ENCODE measurements around the gene COA3.

Gene COA3, protein sequence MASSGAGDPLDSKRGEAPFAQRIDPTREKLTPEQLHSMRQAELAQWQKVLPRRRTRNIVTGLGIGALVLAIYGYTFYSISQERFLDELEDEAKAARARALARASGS

DNA sequence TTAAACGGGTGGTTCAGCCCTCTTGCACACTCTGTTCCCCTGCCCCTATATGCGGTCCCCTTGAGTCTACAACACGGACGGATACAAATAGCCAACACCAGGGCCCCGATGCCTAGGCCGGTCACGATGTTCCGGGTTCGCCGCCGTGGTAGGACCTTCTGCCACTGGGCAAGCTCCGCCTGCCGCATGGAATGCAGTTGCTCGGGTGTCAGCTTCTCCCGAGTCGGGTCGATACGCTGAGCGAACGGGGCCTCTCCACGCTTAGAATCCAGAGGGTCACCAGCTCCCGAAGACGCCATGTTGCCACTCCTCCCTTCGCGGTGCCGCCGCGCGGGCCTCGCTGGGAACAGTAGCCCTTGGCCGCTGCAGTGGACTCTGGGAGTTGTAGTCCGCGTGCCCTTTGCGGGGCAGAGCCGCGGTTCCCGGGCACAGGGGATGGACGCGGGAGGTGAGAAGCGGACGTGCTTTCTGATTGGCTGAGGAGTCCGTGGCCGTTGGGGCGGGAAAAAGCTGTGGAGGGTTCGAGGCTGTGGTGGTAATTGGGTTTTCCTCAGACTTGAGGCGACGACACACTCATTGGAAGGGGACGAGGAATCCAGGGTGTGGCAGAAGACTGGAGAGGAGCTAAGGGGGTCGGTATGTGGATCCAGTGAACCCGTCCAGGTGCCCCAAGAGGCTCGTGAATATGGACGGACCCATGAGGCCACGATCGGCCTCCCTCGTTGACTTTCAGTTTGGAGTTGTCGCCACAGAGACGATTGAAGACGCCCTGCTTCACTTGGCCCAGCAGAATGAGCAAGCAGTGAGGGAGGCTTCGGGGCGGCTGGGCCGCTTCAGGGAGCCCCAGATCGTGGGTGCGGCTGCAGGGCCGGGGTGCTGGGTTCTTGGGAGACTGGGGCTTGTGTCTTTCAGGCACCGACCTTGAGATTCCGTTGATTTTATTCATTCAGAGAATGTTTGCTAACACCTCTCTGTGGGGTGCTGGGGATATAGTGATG is at the start of gene COA3, which contains the start of gene CNTD1:
TSS of gene COA3 (minus strand) at position 322 of the 998 bp plus-strand sequence. CDS start at position 299, 23 bp downstream.
TSS of gene CNTD1 (plus strand) at position 479 of the 998 bp plus-strand sequence. CDS start at position 686, 207 bp downstream.
- DNase-seq, result peak; percentile 89

DNA sequence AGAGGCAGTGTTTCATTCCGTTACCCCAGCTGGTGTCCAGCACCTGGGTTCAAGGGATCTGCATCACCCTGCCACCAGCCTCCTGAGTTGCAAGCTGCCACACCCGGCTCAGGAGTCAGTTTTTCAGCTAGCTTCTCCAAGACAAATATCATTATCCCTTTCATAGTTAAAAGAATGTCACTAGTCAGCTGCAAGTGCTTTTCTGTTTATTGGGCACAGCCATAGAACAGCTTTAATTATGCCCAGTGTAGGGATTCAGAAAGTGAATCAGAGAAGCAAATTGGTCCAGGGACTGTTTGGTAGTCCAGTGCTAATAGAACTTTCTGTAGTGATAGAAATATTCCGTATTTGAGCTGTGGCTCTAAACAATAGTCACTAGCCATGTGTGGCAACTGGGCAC is 49.6 kb upstream of the COA3 start:
- no peak for DNase-seq

DNA sequence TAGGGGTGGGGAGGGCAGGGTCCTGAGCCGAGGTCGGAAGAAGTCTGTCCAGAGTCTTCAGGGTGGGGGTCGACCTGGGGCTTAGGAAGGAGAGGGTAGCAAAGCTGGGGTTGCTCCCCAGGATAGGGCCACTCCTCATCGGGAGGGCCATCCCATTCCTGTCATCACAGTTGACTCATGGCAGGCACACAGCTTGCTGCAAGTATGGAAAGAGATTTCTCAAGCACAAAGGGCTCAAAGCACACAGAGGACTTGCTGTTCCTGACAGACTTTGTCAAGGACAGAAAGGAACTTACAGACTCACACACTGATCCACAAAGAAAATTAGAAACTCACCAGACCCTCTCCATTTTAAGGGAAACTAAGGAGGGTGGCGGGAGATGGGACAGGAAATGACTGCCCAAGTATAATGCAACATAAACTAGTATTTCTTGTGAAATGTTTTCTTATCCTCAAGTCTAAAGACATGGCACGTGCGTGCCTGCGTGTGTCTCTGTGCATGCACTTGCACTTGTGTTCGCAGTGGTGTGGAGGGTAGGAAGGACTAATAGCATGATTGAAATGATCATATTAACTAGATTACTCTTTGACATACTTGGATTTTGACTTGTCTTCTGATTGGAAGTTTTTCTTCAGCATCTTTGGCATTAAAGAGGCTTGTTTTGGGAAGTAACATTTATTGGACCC is 48.2 kb upstream of the COA3 start:
- no peak for DNase-seq

DNA sequence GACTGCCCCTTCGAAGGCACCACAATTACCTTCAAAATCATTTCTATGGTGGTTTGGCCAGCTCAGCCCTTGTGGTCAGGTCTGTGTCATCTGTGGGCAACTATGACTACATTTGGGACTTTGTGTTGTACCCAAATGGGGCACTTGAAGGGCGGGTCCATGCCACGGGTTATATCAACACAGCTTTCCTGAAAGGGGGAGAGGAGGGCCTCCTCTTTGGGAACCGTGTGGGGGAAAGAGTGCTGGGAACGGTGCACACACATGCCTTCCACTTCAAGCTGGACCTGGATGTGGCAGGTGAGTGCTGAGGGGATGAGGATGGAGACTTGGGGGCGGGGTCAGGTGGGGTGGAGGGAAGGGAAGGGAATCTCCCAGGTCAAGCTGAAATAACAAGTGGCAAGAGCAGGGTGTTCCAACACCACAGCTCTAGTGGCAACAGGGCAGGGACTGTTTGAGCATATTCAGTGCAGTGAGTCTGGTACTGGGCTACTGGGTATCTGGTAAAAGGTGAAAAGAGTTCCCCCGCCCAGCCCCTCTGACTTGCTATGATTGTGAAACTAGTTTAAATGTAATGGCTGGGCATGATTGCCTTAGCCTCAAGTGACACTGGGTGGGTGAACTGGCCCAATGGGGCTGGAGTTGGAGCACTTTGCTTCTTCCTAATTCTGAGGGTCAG is 47.6 kb upstream of the COA3 start:
- DNase-seq, result peak; percentile 76

DNA sequence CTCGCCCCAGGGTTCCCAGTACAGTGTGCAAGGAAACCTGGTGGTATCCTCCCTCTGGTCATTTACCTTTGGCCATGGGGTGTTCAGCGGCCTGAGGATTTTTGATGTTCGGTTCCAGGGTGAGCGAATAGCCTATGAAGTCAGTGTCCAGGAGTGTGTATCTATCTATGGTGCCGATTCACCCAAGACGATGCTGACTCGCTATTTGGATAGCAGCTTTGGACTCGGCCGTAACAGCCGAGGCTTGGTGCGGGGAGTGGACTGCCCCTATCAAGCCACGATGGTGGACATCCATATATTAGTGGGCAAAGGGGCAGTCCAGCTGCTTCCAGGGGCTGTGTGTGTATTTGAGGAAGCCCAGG is 47.0 kb upstream of the COA3 start:
- DNase-seq, result no peak

DNA sequence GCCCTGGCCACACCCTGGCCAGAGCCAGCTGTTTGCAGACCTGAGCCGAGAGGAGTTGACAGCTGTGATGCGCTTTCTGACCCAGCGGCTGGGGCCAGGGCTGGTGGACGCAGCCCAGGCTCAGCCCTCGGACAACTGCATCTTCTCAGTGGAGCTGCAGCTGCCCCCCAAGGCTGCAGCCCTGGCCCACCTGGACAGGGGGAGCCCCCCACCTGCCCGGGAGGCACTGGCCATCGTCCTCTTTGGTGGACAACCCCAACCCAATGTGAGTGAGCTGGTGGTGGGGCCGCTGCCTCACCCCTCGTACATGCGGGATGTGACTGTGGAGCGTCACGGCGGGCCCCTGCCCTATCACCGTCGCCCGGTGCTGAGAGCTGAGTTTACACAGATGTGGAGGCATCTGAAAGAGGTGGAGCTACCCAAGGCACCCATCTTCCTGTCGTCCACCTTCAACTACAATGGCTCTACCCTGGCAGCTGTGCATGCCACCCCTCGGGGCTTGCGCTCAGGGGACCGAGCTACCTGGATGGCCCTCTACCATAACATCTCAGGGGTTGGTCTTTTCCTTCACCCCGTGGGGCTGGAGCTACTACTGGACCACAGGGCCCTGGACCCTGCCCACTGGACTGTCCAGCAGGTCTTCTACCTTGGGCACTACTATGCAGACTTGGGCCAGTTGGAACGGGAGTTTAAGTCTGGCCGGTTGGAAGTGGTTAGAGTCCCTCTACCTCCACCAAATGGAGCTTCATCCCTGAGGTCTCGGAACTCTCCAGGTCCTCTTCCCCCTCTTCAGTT is 46.5 kb upstream of the COA3 start:
- DNase-seq, result no peak

DNA sequence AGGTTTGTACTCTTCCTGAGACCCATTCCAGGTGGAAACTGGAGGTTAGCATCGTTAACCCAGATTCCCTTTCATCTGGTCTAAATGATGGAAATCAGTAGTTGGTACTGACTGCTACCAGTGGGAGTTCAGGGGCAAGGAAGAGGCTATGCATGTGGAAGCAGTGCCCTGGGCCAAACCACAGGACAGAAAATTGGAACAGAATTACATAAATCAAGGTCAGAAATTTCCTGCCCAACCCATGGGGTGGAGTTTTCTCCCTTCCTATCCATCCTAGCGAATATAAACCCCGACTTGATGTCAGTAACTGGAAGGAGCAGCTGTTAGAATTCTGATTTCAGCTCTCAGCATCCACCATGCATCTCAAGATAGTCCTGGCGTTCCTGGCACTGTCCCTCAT is 45.8 kb upstream of the COA3 start, which contains the start of gene AOC2:
TSS of gene AOC2 (plus strand) at position 310 of the 400 bp plus-strand sequence. CDS start at position 357, 47 bp downstream.
- DNase-seq, result no peak

DNA sequence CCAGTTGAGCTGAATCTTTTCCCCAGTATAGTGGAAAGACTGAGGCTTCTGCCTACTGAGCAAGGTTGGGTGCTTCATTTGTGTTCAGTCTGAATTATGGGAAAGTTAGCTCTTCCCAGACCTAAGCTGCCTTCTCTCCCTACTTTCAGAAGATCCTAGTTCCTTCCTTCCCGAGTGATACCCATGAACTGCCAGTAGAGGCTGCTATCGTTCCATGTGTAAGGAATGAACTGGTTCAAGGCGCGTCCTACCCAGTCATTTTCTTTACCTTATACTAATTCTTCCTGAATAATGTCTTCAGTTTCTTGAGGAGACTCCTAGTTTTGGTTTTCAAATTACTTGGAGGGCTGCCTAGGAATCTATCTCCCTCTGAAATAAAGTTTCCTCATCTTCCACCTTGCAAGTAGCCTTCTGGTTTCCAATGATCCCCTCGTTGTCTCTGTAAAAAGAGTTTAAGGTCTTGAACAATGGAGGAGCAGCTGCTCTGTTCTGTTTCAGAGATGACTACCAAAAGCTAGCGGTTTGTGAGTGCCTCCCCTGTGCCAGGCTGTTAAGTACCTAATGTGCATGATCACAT is 44.9 kb upstream of the COA3 start:
- no peak for DNase-seq

DNA sequence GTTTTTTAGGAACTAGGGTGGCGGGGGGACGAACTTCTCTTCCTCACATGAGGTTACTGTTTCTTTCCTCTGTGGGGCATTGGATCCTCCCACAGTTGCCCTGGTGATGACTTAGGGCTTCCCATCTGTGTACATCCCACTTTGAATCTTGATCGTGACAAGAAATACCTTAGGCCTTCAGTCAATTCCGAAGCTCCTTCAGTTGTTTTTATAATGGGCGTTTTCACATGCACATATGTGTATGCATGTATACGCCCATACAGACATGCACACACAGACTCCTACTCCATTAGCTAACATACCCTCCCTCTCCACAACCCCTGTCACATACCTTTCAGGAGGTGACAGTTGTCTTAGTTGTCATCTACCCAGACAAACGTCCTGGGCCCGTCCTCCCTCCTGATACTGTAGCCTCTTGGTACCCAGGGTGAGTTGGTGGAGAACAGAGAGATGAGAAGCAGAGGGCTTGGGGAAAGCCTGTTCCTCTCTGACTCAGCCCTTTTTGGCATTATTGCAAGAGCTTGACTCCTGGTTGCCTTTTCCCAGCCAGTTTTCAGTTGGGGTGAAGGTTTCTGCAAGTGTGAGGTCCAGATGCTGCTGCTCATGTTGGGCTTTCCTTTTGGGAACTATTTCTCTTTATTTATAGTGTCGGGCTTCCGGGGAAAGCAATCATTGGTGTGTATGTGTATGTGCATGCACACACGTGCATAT is 43.6 kb upstream of the COA3 start:
- no peak for DNase-seq

DNA sequence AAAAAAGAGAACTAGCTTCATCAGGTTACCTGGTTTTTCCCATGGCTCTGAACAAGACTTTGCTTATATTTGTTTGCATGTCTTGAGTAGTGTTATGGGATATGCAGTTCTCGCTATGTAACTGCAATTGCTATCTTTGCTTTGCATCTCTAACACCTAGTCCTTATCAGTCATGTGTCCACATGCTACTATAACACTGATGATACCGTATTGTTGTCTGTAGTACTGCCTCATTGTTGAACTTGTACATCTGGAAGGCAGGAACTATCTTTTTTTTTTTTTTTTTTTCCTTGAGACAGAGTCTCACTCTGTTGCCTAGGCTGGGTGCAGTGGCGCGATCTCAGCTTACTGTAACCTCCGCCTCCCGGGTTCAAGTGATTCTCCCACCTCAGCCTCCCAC is 37.2 kb upstream of the COA3 start:
- DNase-seq, result no peak

DNA sequence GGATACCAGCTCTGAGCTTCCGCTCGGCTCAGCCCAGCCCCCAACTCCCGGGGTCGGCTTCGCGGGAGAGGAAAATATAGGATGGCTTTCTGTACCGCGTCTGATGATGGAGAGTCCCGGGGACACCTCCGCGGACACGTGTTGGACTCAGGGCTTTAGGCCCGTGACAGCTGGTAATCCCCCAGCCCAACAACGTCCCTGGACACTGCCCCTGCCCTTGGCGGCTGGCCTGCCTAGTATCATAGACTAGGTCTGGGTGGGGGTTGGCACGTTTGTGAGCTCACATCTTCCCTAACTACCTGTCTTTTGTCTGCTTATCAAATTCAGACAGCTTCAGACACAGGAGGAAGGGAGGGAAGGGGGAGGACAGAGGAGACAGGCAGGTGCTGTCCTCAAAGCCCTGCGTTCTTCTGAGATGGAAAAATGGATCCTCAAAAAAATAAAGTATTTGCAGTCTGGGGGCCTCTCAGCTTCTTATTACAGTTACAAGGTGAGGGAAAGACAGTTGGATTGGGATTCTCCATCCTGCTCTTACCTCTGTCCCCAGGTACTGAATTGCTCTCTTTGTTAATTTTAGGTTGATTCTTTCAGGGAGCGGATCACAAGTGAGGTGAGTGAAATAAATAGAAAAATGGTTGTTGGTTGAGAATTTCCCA is 35.4 kb upstream of the COA3 start:
- DNase-seq, result no peak

DNA sequence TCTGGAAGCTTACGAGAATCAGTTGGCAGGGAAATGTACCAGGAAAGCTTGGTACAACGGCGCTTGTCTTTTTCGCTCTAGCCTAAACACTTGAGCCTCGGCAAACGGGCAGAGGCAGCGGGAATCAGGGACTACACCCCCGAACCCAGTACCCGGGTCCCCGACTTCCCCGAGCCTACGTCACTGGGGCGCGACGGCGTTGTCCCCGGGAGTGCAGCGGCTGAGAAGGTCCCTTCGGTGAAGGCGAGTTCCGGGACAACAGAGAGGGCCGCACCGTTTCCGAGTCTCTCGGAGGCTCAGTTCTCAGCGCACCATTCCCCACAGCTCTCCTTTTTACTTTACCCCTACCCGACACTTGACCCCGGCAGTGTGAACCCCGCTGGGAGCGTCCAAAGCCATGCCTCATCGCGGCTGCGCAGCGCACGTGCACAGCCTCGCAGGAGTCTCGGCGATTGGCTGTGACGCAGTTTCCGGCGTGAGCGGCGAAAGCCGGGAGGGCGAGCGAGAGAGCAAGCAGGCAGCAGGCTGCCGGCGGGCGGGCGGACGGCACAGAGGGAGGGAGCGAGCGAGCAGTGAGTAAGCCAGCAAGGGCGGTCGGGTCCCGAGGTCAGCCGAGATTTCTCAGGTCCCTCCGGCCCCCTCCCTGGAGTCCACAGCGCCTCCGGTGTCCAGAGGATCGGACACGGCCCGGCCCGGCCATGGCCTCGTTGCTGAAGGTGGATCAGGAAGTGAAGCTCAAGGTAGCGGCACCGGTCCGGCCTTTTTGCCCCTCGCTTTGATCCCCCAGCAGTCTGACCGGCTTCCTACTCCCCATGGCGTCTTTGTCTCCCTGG is 34.6 kb upstream of the COA3 start, which contains the start of gene PSME3:
TSS of gene PSME3 (plus strand) at position 464 of the 833 bp plus-strand sequence. CDS start at position 699, 235 bp downstream.
- peak; percentile 94 for DNase-seq

DNA sequence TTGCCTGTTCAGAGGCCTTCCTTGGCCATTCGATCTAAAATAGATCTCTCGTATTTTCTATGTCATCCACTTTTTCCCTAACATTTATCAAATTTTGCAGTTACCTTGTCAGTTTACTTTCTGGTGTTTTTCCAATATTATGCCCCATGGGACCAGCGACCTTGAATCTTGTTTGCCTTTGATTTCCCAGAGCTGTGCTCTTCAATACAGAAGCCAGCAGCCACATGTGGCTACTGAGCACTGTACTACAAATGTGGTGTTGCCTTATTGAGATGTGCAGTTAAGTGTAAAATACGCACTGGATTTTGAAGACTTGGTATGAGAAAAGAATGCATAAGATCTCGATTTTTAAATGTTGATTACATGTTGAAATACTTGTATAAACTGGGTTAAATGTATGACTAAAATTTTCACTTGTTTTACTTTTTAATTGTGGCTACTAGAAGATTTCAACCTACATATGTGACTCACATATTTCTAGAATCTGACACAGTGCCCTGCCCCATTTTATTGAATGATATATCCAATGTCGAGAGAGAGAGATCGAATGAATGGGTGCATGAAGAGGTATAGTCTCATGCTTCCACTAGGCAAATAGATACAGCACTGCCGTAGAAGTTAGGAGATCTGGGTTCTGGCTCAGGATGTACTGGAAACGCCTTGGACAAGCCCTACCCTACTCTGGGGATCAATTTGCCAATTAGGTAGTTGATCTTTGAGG is 33.9 kb upstream of the COA3 start:
- DNase-seq, result no peak

DNA sequence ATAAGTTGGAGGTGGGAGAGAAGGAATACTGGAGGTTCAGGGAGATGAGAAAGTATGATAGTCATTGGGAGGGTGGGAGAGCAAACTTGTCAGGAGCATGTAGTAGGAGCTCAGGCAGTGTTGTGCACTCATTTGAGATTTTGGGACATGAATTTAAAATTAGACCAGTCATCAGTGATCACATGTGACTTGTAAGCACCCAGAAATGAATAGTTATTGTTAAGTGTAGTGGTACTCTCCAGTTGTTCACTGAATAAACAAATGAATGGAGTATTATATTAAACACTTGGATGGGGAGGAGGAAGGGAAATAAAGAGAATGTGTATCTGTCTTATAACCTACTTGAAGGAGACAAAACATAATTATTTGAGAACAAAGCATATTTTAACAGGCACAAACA is 32.5 kb upstream of the COA3 start:
- DNase-seq, result no peak

DNA sequence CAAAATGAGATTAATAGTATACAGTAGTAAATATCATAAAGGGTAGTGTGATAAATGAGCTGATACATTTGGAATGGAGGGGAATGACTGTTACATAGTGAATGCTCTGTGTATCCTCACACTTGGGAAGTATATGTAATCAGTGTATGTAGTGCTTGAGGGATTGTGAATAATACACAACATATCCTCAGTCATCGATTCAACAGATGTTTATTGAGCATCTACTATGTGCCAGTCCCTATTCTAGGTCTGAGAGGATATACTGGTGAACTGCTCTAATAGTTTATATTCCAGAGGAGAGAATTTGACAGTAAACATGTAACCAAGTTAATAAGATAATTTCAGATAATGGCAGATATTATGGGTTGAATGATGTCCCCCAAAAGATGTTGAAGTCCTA is 29.0 kb upstream of the COA3 start:
- DNase-seq, result no peak

DNA sequence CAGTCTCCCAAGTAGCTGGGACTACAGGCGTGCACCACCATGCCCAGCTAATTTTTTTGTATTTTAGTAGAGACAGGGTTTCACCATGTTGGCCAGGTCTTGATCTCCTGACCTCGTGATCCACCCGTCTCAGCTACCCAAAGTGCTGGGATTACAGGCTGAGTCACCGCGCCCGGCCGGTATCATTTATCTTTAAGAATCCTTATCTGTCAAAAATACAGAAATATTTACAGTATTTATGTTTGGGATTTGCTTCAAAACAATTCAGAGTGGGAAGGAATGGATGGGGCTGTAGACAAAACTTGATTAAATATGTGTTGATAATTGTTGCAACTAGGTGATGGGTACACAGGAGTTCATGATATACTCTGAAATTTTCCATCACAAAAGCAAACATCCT is 22.7 kb upstream of the COA3 start:
- no peak for DNase-seq

DNA sequence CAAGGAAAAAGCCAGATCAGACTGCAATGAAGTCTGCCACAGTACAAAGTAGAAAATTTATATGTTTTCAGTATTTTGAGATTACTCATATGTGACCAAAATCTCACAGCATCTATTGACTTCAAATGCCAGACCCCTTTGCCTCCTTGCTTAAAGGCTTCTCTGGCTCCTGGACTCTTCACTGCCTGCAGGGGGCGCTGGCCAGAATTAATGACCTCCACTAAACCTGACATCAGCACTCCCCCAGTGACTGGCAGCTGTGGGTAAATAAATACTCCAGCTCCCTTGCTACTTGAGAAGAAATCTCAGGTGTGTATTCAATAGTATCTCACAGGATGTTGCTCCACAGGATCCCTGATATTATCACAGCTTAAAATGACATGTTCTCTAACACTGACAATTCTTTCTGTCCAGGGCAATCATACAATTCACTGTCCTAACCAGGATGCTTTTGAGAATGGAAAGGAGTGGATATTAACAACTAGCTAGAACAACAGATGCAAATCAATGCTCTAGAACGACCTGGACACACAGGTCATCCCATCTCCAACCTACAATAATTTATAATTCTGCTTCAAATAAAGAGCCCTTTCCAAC is 21.5 kb upstream of the COA3 start:
- DNase-seq, result peak; percentile 84

DNA sequence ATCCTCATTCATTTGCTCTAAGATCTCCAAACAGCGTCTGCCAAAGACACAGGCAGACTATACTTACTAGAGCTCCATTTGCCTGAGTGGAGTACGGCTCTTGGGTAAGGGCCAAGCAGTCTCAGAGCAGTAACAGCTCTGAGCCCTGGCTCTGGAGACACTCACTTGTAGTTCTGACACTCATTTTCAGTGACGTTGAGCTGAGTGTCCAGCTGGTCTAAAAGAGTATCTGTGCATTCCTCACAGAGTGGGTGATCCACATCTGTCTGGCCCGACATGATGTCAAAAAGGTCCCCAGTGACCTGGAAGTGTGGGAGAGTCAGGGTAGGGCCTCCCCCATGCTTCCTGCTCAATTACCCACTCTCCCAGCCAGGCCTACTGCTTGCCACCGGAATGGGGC is 19.9 kb upstream of the COA3 start:
- DNase-seq, result no peak
